WTC11 (cell line): Measurements from ENCODE around the gene ARHGEF1. TPM values are rescaled to one million over a fixed set of nuclear protein-coding genes. Genes with fewer than 3 reads are reported as not detected.

Experiments used
- ATAC-seq: fragments of 200-7000 bp; cut with Tn5 transposase; 2 replicates; pipeline ENCODE4 v1.10.0; 2021; ENCODE audit warnings: mild to moderate bottlenecking, moderate library complexity
- CTCF ChIA-PET: fragments of 300-600 bp; sonication (Branson Sonifier 250); formaldehyde crosslinking; loops from one replicate; lab custom pipeline; 2021; ENCODE audit warnings: antibody characterized with exemption; lab: Charles Lee
- POLR2A ChIA-PET: fragments of 350-600 bp; sonication (Branson Sonifier 250); formaldehyde crosslinking; loops from one replicate; lab custom pipeline; 2021; ENCODE audit warnings: antibody characterized with exemption; lab: Charles Lee
- DNase-seq: peaks from one replicate; pipeline ENCODE4 v3.0.0; 2021; ENCODE audit warnings: low spot score
- H3K27ac Mint-ChIP-seq: 2 replicates; pipeline ENCODE4 v1.8.0; 2021; ENCODE audit warnings: mixed read lengths
- H3K27me3 Mint-ChIP-seq: 2 replicates; pipeline ENCODE4 v1.8.0; 2021; ENCODE audit warnings: low read depth, mild to moderate bottlenecking, moderate library complexity, mixed read lengths
- H3K36me3 Mint-ChIP-seq: 2 replicates; pipeline ENCODE4 v1.8.0; 2021; ENCODE audit warnings: mixed read lengths
- H3K4me1 Mint-ChIP-seq: 2 replicates; pipeline ENCODE4 v1.8.0; 2022; ENCODE audit warnings: mixed read lengths
- H3K4me3 Mint-ChIP-seq: 2 replicates; pipeline ENCODE4 v1.8.0; 2021; ENCODE audit warnings: mild to moderate bottlenecking, moderate library complexity, mixed read lengths
- H3K9me3 Mint-ChIP-seq: 2 replicates; pipeline ENCODE4 v1.8.0; 2021; ENCODE audit warnings: mixed read lengths
- AR ChIP-seq: fragments of 250-450 bp; sonication (Bioruptor Pico); IDR thresholded peaks from 2 replicates; pipeline ENCODE4 v1.9.0; 2021; ENCODE audit warnings: mild to moderate bottlenecking
- CBFB ChIP-seq: sonication (generic); formaldehyde crosslinking; IDR thresholded peaks from 2 replicates; pipeline ENCODE4 v1.8.1; 2022; ENCODE audit warnings: mild to moderate bottlenecking, low read depth, missing genetic modification reagents
- ELF4 ChIP-seq: sonication (generic); formaldehyde crosslinking; IDR thresholded peaks from 2 replicates; pipeline ENCODE4 v1.8.1; 2022; ENCODE audit warnings: low read depth, mild to moderate bottlenecking, moderate library complexity, missing genetic modification reagents
- EMX1 ChIP-seq: fragments of 250-450 bp; sonication (Bioruptor Pico); IDR thresholded peaks from 2 replicates; pipeline ENCODE4 v1.8.0; 2021; ENCODE audit warnings: mild to moderate bottlenecking
- ESRRA ChIP-seq: sonication (generic); formaldehyde crosslinking; IDR thresholded peaks from 2 replicates; pipeline ENCODE4 v1.8.1; 2022; ENCODE audit warnings: mild to moderate bottlenecking, missing genetic modification reagents, borderline replicate concordance
- ETV6 ChIP-seq: sonication (generic); formaldehyde crosslinking; IDR thresholded peaks from 2 replicates; pipeline ENCODE4 v1.8.1; 2022; ENCODE audit warnings: mild to moderate bottlenecking, missing genetic modification reagents
- FOXJ3 ChIP-seq: sonication (generic); formaldehyde crosslinking; IDR thresholded peaks from 2 replicates; pipeline ENCODE4 v1.9.0; 2021; ENCODE audit warnings: missing genetic modification reagents, mild to moderate bottlenecking, borderline replicate concordance
- JUN ChIP-seq: sonication (generic); formaldehyde crosslinking; IDR thresholded peaks from 2 replicates; pipeline ENCODE4 v1.8.0; 2023; ENCODE audit warnings: mild to moderate bottlenecking, missing genetic modification reagents
- MYBL2 ChIP-seq: sonication (generic); formaldehyde crosslinking; IDR thresholded peaks from 2 replicates; pipeline ENCODE4 v1.8.1; 2023; ENCODE audit warnings: mild to moderate bottlenecking, moderate library complexity, missing genetic modification reagents
- NR2C2 ChIP-seq: sonication (generic); formaldehyde crosslinking; IDR thresholded peaks from 2 replicates; pipeline ENCODE4 v1.8.0; 2022; ENCODE audit warnings: mild to moderate bottlenecking, missing genetic modification reagents
- PRRX2 ChIP-seq: fragments of 250-450 bp; sonication (Bioruptor Pico); IDR thresholded peaks from 2 replicates; pipeline ENCODE4 v1.8.0; 2021; ENCODE audit warnings: mild to moderate bottlenecking
- RORB ChIP-seq: fragments of 250-450 bp; sonication (Bioruptor Pico); IDR thresholded peaks from 2 replicates; pipeline ENCODE4 v1.9.0; 2021; ENCODE audit warnings: mild to moderate bottlenecking
- SMAD4 ChIP-seq: sonication (generic); formaldehyde crosslinking; IDR thresholded peaks from 2 replicates; pipeline ENCODE4 v1.8.0; 2022; ENCODE audit warnings: mild to moderate bottlenecking, missing genetic modification reagents
- TP53 ChIP-seq: sonication (generic); formaldehyde crosslinking; IDR thresholded peaks from 2 replicates; pipeline ENCODE4 v1.8.1; 2023; ENCODE audit warnings: mild to moderate bottlenecking, missing genetic modification reagents
- ZNF263 ChIP-seq: sonication (generic); formaldehyde crosslinking; IDR thresholded peaks from 2 replicates; pipeline ENCODE4 v1.8.1; 2022; ENCODE audit warnings: low read depth, mild to moderate bottlenecking, moderate library complexity, missing genetic modification reagents
- ZNF423 ChIP-seq: fragments of 250-450 bp; sonication (Bioruptor Pico); IDR thresholded peaks from 2 replicates; pipeline ENCODE4 v2.1.2; 2022; ENCODE audit warnings: mild to moderate bottlenecking, moderate library complexity
- total RNA-seq: library from RNA; stranded (reverse); gene quantifications from 3 replicates; pipeline ENCODE4 v1.2.3, GENCODE V29; 2021
- TF ChIP-seq, protein P1 (sequence below): sonication (generic); formaldehyde crosslinking; IDR thresholded peaks from 2 replicates; pipeline ENCODE4 v1.8.1; 2023; ENCODE audit warnings: mild to moderate bottlenecking, missing genetic modification reagents
- TF ChIP-seq, protein P2 (sequence below): sonication (generic); formaldehyde crosslinking; IDR thresholded peaks from 2 replicates; pipeline ENCODE4 v1.8.0; 2023; ENCODE audit warnings: missing genetic modification reagents
- TF ChIP-seq, protein P3 (sequence below): fragments of 250-450 bp; sonication (Bioruptor Pico); IDR thresholded peaks from 2 replicates; pipeline ENCODE4 v2.1.2; 2022; ENCODE audit warnings: mild to moderate bottlenecking, moderate library complexity
- TF ChIP-seq, protein P4 (sequence below): sonication (generic); formaldehyde crosslinking; IDR thresholded peaks from 2 replicates; pipeline ENCODE4 v1.8.1; 2023; ENCODE audit warnings: mild to moderate bottlenecking, missing genetic modification reagents, moderate library complexity
- TF ChIP-seq, protein P5 (sequence below): sonication (generic); formaldehyde crosslinking; IDR thresholded peaks from 2 replicates; pipeline ENCODE4 v1.8.0; 2022; ENCODE audit warnings: missing genetic modification reagents

The ARHGEF1 gene
- total RNA-seq, 1 experiment from 2014 or later = 102 TPM

GRCh38 chr19:41936416-41936850 is 53.4 kb downstream of the ARHGEF1 start (continued):
- no peak for TF ChIP-seq ESRRA (CRISPR knock-in tag)

GRCh38 chr19:41936961-41937360 is 54.0 kb downstream of the ARHGEF1 start:
- H3K27ac Mint-ChIP-seq = no peak overlapping the region
- DNase-seq = no peak
- H3K4me3 Mint-ChIP-seq = no peak overlapping the region
- POLR2A ChIA-PET = interaction anchor here (0.6 kb wide), 1 partner anchor 54 kb away, joined by 3 read pairs; no protein-coding TSS in a partner anchor
- peaks cover 79% of the 10 kb centered on the region for H3K27me3 Mint-ChIP-seq
- TF ChIP-seq ELF4 (no peak), RORB (CRISPR knock-in tag) (no peak), MYBL2 (CRISPR knock-in tag) (no peak), PRRX2 (CRISPR knock-in tag) (no peak), AR (CRISPR knock-in tag) (no peak), SMAD4 (no peak), ZNF263 (CRISPR knock-in tag) (no peak), FOXJ3 (CRISPR knock-in tag) (no peak), EMX1 (CRISPR knock-in tag) (no peak), JUN (CRISPR knock-in tag) (no peak), TP53 (CRISPR knock-in tag) (no peak), CBFB (CRISPR knock-in tag) (no peak), ETV6 (no peak), ZNF423 (CRISPR knock-in tag) (no peak), NR2C2 (CRISPR knock-in tag) (no peak)
- TF ChIP-seq, protein P1, sequence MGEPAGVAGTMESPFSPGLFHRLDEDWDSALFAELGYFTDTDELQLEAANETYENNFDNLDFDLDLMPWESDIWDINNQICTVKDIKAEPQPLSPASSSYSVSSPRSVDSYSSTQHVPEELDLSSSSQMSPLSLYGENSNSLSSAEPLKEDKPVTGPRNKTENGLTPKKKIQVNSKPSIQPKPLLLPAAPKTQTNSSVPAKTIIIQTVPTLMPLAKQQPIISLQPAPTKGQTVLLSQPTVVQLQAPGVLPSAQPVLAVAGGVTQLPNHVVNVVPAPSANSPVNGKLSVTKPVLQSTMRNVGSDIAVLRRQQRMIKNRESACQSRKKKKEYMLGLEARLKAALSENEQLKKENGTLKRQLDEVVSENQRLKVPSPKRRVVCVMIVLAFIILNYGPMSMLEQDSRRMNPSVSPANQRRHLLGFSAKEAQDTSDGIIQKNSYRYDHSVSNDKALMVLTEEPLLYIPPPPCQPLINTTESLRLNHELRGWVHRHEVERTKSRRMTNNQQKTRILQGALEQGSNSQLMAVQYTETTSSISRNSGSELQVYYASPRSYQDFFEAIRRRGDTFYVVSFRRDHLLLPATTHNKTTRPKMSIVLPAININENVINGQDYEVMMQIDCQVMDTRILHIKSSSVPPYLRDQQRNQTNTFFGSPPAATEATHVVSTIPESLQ (CRISPR knock-in tag) = no peak
- TF ChIP-seq, protein P2, sequence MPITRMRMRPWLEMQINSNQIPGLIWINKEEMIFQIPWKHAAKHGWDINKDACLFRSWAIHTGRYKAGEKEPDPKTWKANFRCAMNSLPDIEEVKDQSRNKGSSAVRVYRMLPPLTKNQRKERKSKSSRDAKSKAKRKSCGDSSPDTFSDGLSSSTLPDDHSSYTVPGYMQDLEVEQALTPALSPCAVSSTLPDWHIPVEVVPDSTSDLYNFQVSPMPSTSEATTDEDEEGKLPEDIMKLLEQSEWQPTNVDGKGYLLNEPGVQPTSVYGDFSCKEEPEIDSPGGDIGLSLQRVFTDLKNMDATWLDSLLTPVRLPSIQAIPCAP (CRISPR knock-in tag) = no peak
- TF ChIP-seq, protein P3, sequence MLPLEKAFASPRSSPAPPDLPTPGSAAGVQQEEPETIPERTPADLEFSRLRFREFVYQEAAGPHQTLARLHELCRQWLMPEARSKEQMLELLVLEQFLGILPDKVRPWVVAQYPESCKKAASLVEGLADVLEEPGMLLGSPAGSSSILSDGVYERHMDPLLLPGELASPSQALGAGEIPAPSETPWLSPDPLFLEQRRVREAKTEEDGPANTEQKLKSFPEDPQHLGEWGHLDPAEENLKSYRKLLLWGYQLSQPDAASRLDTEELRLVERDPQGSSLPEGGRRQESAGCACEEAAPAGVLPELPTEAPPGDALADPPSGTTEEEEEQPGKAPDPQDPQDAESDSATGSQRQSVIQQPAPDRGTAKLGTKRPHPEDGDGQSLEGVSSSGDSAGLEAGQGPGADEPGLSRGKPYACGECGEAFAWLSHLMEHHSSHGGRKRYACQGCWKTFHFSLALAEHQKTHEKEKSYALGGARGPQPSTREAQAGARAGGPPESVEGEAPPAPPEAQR (CRISPR knock-in tag) = no peak
- TF ChIP-seq, protein P4, sequence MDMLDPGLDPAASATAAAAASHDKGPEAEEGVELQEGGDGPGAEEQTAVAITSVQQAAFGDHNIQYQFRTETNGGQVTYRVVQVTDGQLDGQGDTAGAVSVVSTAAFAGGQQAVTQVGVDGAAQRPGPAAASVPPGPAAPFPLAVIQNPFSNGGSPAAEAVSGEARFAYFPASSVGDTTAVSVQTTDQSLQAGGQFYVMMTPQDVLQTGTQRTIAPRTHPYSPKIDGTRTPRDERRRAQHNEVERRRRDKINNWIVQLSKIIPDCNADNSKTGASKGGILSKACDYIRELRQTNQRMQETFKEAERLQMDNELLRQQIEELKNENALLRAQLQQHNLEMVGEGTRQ (CRISPR knock-in tag) = no peak
- TF ChIP-seq, protein P5, sequence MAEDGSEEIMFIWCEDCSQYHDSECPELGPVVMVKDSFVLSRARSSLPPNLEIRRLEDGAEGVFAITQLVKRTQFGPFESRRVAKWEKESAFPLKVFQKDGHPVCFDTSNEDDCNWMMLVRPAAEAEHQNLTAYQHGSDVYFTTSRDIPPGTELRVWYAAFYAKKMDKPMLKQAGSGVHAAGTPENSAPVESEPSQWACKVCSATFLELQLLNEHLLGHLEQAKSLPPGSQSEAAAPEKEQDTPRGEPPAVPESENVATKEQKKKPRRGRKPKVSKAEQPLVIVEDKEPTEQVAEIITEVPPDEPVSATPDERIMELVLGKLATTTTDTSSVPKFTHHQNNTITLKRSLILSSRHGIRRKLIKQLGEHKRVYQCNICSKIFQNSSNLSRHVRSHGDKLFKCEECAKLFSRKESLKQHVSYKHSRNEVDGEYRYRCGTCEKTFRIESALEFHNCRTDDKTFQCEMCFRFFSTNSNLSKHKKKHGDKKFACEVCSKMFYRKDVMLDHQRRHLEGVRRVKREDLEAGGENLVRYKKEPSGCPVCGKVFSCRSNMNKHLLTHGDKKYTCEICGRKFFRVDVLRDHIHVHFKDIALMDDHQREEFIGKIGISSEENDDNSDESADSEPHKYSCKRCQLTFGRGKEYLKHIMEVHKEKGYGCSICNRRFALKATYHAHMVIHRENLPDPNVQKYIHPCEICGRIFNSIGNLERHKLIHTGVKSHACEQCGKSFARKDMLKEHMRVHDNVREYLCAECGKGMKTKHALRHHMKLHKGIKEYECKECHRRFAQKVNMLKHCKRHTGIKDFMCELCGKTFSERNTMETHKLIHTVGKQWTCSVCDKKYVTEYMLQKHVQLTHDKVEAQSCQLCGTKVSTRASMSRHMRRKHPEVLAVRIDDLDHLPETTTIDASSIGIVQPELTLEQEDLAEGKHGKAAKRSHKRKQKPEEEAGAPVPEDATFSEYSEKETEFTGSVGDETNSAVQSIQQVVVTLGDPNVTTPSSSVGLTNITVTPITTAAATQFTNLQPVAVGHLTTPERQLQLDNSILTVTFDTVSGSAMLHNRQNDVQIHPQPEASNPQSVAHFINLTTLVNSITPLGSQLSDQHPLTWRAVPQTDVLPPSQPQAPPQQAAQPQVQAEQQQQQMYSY = no peak
- H3K9me3 Mint-ChIP-seq = no peaks in the 10 kb centered on the region
- CTCF ChIA-PET = interaction anchor here (0.5 to 2.6 kb wide), 16 partner anchors 9 to 144 kb away, joined by 3 to 14 read pairs (median 4); partner anchors contain the start of genes CD79A, ERFL and RABAC1
- ATAC-seq = no peak
- no peaks in the 10 kb centered on the region for H3K36me3 Mint-ChIP-seq
- H3K4me1 Mint-ChIP-seq = peaks cover 13% of the 10 kb centered on the region
